Measurements from ENCODE around the gene ATXN2L.

ATXN2L gene

DNA sequence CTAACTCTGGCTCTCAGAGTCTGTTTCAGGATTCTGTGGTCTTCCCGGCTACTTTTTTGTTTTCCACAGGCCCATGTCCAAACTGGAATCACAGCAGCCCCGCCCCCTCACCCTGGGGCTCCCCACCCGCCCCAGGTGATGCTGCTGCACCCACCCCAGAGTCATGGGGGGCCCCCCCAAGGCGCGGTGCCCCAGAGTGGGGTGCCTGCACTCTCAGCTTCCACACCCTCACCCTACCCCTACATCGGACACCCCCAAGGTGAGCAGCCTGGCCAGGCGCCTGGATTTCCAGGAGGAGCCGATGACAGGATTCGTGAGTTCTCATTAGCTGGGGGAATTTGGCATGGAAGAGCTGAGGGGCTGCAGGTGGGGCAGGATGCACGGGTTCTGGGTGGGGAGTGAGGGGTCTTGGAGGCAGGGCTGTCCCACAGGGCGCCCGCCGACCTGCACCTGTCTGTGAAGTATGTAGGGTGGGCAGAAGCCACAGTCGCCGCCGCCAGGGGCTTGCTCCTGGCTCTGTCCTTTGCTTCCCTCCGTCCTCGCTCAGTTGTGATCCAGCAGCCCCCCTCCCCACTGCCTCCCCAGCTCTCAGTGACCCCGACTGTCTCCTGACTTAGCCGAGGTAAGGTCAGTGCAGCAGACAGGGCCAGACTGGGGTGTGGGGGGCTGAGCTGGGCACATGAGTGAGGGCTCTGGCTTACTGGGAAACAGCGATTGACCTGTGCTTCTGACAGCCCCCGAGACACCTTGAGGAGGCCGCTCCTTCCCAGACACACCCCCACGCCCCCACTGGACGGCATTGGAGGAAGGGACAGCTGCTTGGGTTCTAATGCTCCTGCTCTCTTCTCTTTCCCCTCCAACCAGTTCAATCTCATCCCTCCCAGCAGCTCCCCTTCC lies 13.3 kb downstream of the ATXN2L start:
- DNase-seq (ENCODE audit: low spot score), result no peak

DNA sequence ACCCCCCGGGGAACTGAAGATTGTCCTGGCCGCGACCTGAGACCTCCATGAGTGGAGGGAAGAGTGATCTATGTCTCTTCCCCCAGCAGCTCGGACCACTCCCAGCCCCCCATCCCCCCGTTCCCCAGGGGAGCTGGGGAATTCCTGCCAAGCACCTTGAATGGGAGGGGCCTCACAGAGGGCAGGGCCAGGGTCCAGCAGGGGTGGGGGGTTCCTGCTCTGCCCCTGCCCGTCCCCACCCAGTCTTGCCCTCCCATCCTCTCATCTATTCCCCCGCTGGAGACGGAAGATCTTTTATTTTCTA lies 13.9 kb downstream of the ATXN2L start:
- DNase-seq (ENCODE audit: low spot score), result no peak

DNA sequence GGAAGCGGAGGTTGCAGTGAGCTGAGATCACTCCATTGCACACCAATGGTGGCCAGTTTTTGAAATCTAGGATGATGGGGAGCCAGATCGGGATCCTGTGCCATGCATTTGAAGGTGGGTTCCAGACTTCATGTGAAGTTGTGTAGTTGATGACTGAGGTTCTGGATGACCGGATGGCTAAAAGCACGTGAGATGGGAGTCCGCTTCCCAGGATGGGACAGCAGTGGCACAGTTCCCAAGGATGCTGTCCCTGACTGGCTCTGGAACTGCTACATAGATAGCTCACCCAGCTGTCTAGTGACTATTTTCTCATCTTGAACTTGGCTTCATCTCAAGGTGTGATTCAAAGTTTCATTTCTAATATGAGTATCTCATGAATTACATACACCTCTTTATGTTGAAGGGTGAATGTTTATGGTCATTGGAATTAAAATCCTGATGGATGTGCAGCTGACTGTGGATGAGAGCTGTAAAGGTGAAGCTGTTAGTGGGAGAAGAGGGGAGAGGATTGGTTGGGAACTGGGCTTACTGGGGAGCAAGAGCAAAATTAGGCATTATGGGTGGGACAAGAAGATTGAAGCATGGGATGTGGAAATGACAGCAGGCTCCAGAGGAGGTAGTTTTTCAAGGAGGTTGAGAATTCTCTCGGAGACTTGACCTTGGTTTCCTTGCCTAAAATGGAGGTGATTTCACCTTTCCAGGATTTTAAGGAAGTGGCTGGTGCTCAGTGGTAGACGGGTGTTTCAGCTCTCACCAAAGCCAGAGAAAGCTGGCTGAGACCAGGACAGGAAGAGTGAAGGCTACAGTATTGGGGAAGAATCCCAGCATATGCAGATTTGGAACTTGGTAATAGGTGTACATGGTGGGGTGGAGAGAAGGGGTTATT lies 15.1 kb downstream of the ATXN2L start:
- no peak for DNase-seq (ENCODE audit: low spot score)

- no peak for DNase-seq (ENCODE audit: low spot score)
Measured at GRCh38 chr16:28838558-28838918, 15.7 kb downstream of the ATXN2L start.

DNA sequence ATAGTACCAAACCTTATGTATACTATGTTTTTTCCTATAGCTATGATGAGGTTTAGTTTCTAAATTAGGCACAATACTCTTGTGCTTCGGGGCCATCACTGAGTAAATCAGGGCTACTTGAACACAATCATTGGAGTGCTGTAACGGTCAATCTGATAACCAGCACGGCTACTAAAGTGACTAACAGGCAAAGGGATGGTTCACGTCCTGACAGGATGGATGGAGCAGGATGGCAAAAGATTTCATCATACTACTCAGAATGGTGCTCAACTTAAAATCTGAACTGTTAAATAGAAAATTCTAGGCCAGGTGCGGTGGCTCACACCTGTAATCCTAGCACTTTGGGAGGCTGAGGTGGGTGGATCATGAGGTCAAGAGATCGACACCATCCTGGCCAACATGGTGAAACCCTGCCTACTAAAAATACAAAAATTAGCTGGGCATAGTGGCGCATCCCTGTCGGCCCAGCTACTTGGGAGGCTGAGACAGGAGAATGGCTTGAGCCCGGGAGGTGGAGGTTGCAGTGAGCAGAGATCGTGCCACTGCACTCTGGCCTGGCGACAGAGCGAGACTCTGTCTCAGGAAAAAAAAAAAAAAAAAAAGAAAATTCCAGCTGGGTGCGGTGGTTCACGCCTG lies 16.3 kb downstream of the ATXN2L start:
- DNase-seq (ENCODE audit: low spot score), result no peak

DNA sequence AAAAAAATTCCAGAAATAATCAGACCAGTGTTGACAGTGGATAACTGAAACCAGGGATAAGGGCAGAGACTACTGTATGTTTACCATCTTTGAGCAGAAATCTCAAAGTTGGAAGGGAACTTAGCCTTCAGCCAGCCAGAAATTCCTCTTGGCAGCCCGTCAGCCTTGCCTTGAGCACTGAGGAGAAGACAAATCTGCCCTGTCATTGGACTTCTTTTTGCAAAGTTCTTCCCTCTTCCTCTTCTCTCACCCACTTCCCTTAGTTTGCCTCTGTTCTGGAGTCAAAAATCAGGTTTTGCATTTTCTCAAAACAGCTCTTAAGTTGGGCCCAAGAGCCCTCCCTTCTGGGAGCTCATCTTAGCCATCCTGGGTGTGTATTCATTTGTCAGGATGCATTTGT lies 17.1 kb downstream of the ATXN2L start:
- no peak for DNase-seq (ENCODE audit: low spot score)

GRCh38 chr16:28842696-28843095 lies 19.9 kb downstream of the ATXN2L start:
- DNase-seq (ENCODE audit: low spot score), result no peak

DNA sequence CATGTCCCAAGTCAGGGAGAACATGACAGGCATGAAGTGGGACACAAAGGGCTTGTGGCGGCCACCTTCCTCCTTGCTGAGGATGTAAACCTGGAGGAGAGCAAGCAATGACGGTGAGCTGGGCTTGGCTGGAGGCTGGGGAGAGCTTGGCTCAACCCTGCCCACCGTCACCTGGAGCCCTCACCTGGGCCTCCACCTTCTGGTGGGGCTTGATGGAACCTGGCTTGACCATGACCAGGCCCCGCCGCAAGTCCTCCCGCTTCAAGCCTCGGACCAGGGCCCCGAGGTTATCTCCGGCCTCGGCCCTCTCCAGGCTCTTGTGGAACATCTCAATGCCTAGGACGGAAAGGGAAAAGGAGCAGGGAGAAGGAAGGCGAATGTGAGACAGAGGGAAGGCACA lies 21.0 kb downstream of the ATXN2L start:
- no peak for DNase-seq (ENCODE audit: low spot score)

DNA sequence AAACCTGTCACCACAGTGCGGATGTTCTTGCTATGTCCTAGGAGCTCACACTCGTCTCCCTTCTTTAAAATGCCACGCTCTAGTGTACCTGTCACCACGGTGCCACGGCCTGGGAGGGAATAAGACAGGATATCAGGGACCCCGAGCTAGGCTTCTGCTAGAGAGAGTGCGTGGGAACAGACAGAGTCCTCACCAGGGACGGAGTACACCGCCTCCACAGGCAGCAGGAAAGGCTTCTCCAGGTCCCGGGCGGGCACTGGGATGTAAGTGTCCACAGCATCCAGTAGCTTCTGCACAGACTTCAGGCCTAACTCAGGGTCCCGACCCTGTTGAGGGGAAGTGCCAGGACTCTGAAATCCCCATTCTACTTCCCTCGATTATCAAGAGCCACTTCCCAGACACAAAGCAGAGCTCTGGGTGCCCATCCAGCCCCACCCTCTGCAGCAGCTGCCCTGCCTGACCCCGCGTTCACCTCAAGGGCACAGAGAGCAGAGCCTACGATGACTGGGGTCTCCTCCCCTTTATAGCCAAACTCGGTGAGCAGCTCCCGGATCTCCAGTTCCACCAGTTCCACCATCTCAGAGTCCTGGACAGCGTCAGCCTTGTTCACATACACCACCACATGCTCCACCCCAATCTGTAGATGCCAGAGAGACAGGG lies 21.6 kb downstream of the ATXN2L start:
- DNase-seq (ENCODE audit: low spot score), result no peak

GRCh38 chr16:28845293-28845692 lies 22.5 kb downstream of the ATXN2L start:
- no peak for DNase-seq (ENCODE audit: low spot score)

DNA sequence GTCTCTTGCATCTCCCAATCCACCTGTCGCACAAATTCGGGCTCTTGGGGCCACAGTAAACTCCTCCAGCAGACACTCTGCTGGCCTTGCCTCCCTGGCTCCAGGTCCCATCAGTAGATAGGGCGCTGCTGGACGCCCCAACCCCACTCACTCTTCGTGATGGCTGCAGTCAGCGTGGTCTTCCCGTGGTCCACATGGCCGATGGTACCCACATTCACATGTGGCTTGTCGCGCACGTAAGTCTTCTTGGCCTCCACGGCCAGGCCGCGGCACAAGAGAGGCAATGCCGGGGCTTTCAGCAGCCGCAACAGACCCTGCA lies 22.9 kb downstream of the ATXN2L start:
- no peak for DNase-seq (ENCODE audit: low spot score)

DNA sequence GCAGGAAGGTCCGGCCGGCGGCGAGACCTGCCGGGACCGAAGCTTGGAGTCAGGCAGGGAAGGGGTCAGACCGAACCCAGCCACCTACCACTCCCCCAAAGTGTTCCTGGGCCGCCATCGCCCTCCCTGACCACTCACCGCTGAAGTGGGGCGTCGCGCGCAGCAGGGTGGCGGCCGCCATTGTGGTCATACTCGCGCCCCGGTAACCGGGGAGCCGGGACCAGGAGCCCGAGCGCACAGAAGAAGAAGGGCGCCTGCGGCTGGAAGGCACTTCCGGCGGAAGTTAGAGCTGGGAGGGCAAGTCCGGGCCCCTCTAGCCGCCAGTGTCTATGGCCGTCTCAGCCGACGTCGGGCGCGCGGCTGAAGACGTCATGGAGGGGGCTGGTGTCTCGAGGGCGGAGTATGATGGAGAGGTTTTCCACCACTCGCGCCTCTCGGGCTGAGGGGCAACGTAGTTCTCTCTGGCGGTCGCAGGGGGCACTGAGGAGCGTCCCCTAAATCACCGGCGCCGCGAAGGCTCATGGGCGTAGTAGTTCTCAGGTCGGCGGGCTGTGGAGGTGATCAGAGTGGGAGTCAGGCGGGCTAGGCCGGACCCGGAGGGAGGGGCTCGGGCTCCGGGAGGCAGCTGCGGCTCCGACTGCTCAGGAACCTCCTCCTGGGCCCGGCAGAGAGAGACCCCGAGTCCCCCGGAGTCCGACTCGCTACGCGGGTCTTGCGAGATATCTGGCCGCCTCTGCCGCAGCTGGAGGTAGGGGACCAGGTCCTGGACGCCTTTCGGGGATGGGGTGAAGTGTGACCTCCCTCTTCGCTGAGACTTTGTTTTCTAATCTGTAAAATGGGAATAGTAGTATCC lies 23.5 kb downstream of the ATXN2L start, which contains the start of gene TUFM:
TUFM (minus strand) TSS at position 269 of the 853 bp plus-strand sequence; CDS start at position 190, 79 bp downstream.
- DNase-seq (ENCODE audit: low spot score), result peak; percentile 99

DNA sequence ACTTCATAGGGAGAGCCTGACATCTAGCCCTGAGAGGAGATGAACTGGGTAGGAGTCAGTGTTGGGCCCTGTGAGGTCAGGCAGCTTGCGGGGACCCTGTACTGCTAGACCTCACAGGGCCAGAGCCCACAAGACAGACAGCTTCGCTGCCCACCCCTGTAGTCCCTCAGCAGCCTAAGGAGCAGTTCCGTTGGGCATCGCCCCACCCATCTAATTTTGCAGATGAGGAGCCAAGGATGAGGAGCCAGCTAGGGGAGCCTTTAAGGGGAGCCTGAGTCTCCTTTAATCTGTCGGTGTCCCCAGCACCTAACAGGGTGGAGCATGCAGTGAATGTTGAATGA lies 24.1 kb downstream of the ATXN2L start:
- DNase-seq (ENCODE audit: low spot score), result peak; percentile 45

- DNase-seq (ENCODE audit: low spot score), result no peak
Measured at GRCh38 chr16:28858421-28858820, 35.6 kb downstream of the ATXN2L start.

DNA sequence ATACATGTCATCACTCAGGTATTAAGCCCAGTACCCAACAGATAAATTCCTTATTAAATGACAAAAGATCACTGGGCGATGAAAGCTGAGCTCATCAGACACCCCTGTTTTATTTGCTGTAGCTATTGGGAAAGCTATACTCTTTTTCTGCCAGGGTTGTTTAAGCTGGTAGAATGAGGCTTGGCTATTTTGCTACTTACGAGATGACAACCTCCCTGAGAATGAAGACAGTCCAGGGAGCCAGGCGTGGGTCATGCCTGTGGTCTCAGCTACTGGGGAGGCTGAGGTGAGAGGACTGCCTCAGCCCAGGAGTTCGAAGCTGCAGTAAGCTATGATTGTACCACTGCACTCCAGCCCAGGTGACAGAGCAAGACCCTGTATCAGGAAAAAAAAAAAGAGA lies 36.5 kb downstream of the ATXN2L start:
- no peak for DNase-seq (ENCODE audit: low spot score)

- no peak for DNase-seq (ENCODE audit: low spot score)
Measured at GRCh38 chr16:28863929-28864793, 41.4 kb downstream of the ATXN2L start.

DNA sequence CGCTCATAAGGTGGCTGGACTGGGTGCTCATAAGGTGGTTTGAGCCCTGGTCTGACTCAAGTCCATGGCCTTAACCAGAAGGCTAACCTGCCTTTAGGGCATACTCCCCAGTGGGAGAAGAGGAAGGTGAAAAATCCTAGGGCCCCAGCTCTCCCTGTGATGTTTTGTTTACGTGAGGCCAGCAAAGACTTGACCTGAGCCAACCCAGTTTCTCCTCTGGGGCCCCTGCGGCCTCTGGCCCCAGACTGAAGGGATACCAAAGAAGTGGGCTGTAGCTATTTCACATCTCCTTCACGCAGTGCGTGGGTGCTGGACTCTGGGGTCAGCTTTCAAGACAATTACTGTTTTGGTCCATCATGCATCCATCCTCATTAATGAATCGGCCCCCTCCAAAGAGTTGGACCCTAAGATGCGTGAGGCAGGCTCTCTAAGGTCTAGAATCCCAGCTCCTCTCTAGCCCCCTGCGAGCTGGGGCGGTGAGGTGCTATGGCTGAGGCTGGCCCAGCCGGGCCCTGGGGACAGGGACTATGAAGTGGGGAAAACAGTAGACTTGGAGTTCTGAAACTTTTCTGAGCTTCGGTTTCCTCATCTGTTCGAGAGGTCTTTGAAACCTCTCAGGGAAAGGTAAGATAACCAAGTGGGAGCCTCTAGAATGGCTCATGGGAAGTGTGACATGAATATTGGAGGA lies 42.3 kb downstream of the ATXN2L start:
- DNase-seq (ENCODE audit: low spot score), result no peak

- no peak for DNase-seq (ENCODE audit: low spot score)
Measured at GRCh38 chr16:28865722-28866453, 43.1 kb downstream of the ATXN2L start.

DNA sequence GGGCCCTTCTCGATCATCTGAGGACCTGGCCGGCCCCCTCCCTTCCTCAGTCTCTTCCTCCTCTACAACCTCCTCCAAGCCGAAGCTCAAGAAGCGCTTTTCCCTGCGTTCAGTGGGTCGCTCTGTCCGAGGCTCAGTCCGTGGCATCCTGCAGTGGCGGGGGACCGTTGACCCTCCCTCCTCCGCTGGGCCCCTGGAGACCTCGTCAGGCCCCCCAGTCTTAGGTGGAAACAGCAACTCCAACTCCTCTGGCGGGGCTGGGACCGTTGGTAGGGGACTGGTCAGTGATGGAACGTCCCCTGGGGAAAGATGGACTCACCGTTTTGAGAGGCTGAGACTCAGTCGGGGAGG lies 43.6 kb downstream of the ATXN2L start:
- no peak for DNase-seq (ENCODE audit: low spot score)
